Neuronal stem cell (in vitro differentiated cells): ENCODE data around the gene ROBO3.

ENCODE experiments used
- DNase-seq: peaks from one replicate; pipeline ENCODE4 v3.0.0-alpha.2; 2013; ENCODE audit warnings: low spot score
- H2AFZ ChIP-seq: one replicate; pipeline ENCODE4 v1.6.1; 2013; ENCODE audit warnings: mild to moderate bottlenecking, low read length, inconsistent platforms
- H2AK5ac ChIP-seq: 2 replicates; pipeline ENCODE4 v1.6.1; 2013; ENCODE audit warnings: low read depth, mild to moderate bottlenecking, inconsistent platforms, low read length, moderate library complexity, mixed read lengths
- H2BK120ac ChIP-seq: 2 replicates; pipeline ENCODE4 v1.6.1; 2013; ENCODE audit warnings: low read depth, mild to moderate bottlenecking, inconsistent platforms, low read length, moderate library complexity, mixed read lengths
- H2BK12ac ChIP-seq: one replicate; pipeline ENCODE4 v1.6.1; 2013; ENCODE audit warnings: low read length, inconsistent platforms
- H2BK15ac ChIP-seq: 2 replicates; pipeline ENCODE4 v1.6.1; 2013; ENCODE audit warnings: mild to moderate bottlenecking, low read length, inconsistent platforms, mixed read lengths
- H2BK5ac ChIP-seq: one replicate; pipeline ENCODE4 v1.6.1; 2013; ENCODE audit warnings: inconsistent platforms, mild to moderate bottlenecking, low read length, moderate library complexity
- H3K14ac ChIP-seq: one replicate; pipeline ENCODE4 v1.6.1; 2013; ENCODE audit warnings: low read length, inconsistent platforms
- H3K18ac ChIP-seq: 2 replicates; pipeline ENCODE4 v1.6.1; 2013; ENCODE audit warnings: low read length, inconsistent platforms
- H3K23ac ChIP-seq: 2 replicates; pipeline ENCODE4 v1.6.1; 2013; ENCODE audit warnings: low read depth, mild to moderate bottlenecking, mixed read lengths, low read length, inconsistent platforms; ENCODE audit not compliant: poor library complexity
- H3K27ac ChIP-seq: replicated peaks from 3 replicates; pipeline ENCODE4 v1.5.1; 2013; ENCODE audit warnings: low read length, inconsistent platforms
- H3K27me3 ChIP-seq, 3 experiments: 2 replicates each; pipeline ENCODE4 v1.6.1; 2013; ENCODE audit warnings: low read length in 3 of 3, mild to moderate bottlenecking in 2 of 3, inconsistent platforms in 1 of 3, low read depth in 1 of 3, mixed read lengths in 1 of 3, moderate library complexity in 1 of 3; ENCODE audit not compliant: control insufficient read depth in 3 of 3, insufficient read depth in 3 of 3
- H3K36me3 ChIP-seq, 2 donors: replicated peaks in 1 of 2; 2 replicates each; pipeline ENCODE4 v1.6.1; 2013; ENCODE audit warnings: low read length in 2 of 2; ENCODE audit not compliant: control insufficient read depth in 2 of 2, insufficient read depth in 2 of 2
- H3K4ac ChIP-seq: 2 replicates; pipeline ENCODE4 v1.6.1; 2013; ENCODE audit warnings: inconsistent platforms, mild to moderate bottlenecking, low read length, moderate library complexity
- H3K4me1 ChIP-seq, 2 donors: 1 replicate in 1 of 2; 2 replicates in 1 of 2; pipeline ENCODE4 v1.6.1; 2013; ENCODE audit warnings: low read length in 2 of 2, low read depth in 1 of 2; ENCODE audit not compliant: control insufficient read depth in 2 of 2, insufficient read depth in 1 of 2
- H3K4me2 ChIP-seq: one replicate; pipeline ENCODE4 v1.6.1; 2013; ENCODE audit warnings: mild to moderate bottlenecking, low read length, inconsistent platforms; ENCODE audit not compliant: insufficient read depth, poor library complexity, severe bottlenecking
- H3K4me3 ChIP-seq, 2 donors: 2 replicates each; pipeline ENCODE4 v1.5.1; 2013; ENCODE audit warnings: low read length in 2 of 2, mild to moderate bottlenecking in 2 of 2, inconsistent platforms in 1 of 2, moderate library complexity in 1 of 2
- H3K79me1 ChIP-seq: one replicate; pipeline ENCODE4 v1.6.1; 2013; ENCODE audit warnings: low read depth, mild to moderate bottlenecking, inconsistent platforms, low read length, moderate library complexity
- H3K9ac ChIP-seq: one replicate; pipeline ENCODE4 v1.6.1; 2013; ENCODE audit warnings: mild to moderate bottlenecking, low read depth, low read length, inconsistent platforms; ENCODE audit not compliant: poor library complexity
- H3K9me3 ChIP-seq, 2 donors: replicated peaks in 1 of 2; 2 replicates each; pipeline versions ENCODE3 to v1.6.1; 2013; ENCODE audit warnings: low read length in 2 of 2, mild to moderate bottlenecking in 2 of 2, inconsistent platforms in 1 of 2, low read depth in 1 of 2, mixed read lengths in 1 of 2, moderate library complexity in 1 of 2; ENCODE audit not compliant: control insufficient read depth in 2 of 2, insufficient read depth in 1 of 2
- H4K8ac ChIP-seq: one replicate; pipeline ENCODE4 v1.6.1; 2013; ENCODE audit warnings: low read depth, mild to moderate bottlenecking, inconsistent platforms, low read length, moderate library complexity
- H4K91ac ChIP-seq: one replicate; pipeline ENCODE4 v1.6.1; 2013; ENCODE audit warnings: low read length, low read depth, mild to moderate bottlenecking, inconsistent platforms; ENCODE audit not compliant: poor library complexity
- WGBS, 2 donors: extraction: QIAGEN DNeasy Blood & Tissue Kit; methylation state at CpG; one replicate each; pipeline ENCODE4 v1.1.7; 2013; ENCODE audit warnings: missing lambda C conversion rate in 2 of 2, mixed read lengths in 1 of 2; ENCODE audit not compliant: insufficient read length in 2 of 2, insufficient replicate concordance in 1 of 2; ENCODE audit errors: extremely low coverage in 2 of 2; 5-methylcytosine and 5-hydroxymethylcytosine counted together

The ROBO3 gene

GRCh38 chr11:124898263-124898680, 33.0 kb downstream of the ROBO3 start:
- no peak overlapping the region for H3K27ac ChIP-seq
- no peak overlapping the region for H4K91ac ChIP-seq
- no peaks in the 10 kb centered on the region for H3K9me3 ChIP-seq
- H3K79me1 ChIP-seq, result no peaks in the 10 kb centered on the region
- peaks cover 3 to 8% of the 10 kb centered on the region in 2 donors for H3K4me1 ChIP-seq
- H2AFZ ChIP-seq, result peak overlapping the region; percentile 92
- H3K18ac ChIP-seq, result no peak overlapping the region
- H3K27me3 ChIP-seq, result peaks cover 0 to 34% (median 0%) of the 10 kb centered on the region in 3 experiments
- DNase-seq, result no peak
- no peak overlapping the region for H4K8ac ChIP-seq
- no peak overlapping the region for H2BK15ac ChIP-seq
- no peak overlapping the region for H3K14ac ChIP-seq
- no CpG with 5 or more reads among the region's 3 CpGs for WGBS, 2 donors
- H3K4me2 ChIP-seq, result no peak overlapping the region
- H3K36me3 ChIP-seq, result no peaks in the 10 kb centered on the region
- H2BK120ac ChIP-seq, result no peak overlapping the region
- H2BK5ac ChIP-seq, result no peak overlapping the region
- H2AK5ac ChIP-seq, result no peak overlapping the region
- no peak overlapping the region for H3K4me3 ChIP-seq
- no peak overlapping the region for H3K4ac ChIP-seq
- H3K23ac ChIP-seq, result no peak overlapping the region
- no peak overlapping the region for H2BK12ac ChIP-seq
- H3K9ac ChIP-seq, result no peak overlapping the region

GRCh38 chr11:124898711-124899110, 33.5 kb downstream of the ROBO3 start:
- Histone ChIP-seq H3K27me3 (peaks cover 0 to 30% (median 0%) of the 10 kb centered on the region in 3 experiments), H2BK5ac (no peak overlapping the region), H3K9ac (no peak overlapping the region), H3K14ac (no peak overlapping the region), H2BK12ac (no peak overlapping the region), H3K27ac (no peak overlapping the region), H3K36me3 (no peaks in the 10 kb centered on the region), H3K18ac (no peak overlapping the region), H3K4me2 (no peak overlapping the region), H3K23ac (no peak overlapping the region), H2AK5ac (no peak overlapping the region), H3K4me3 (no peak overlapping the region), H3K79me1 (no peaks in the 10 kb centered on the region), H3K4me1 (peaks cover 3 to 8% of the 10 kb centered on the region in 2 donors), H2BK120ac (no peak overlapping the region), H3K4ac (no peak overlapping the region), H3K9me3 (no peaks in the 10 kb centered on the region), H2AFZ (peak overlapping the region; percentile 92), H4K91ac (no peak overlapping the region), H4K8ac (no peak overlapping the region), H2BK15ac (no peak overlapping the region)
- no peak for DNase-seq
- WGBS, 2 donors, result no CpG with 5 or more reads among the region's 5 CpGs

- H4K91ac ChIP-seq, result no peak overlapping the region
- H2BK15ac ChIP-seq, result no peak overlapping the region
- H3K9me3 ChIP-seq, result no peaks in the 10 kb centered on the region
- no peak overlapping the region for H3K9ac ChIP-seq
- peak overlapping the region; percentile 18 for H3K18ac ChIP-seq
- H2BK12ac ChIP-seq, result no peak overlapping the region
- peaks cover 0 to 22% (median 0%) of the 10 kb centered on the region in 3 experiments for H3K27me3 ChIP-seq
- no peak overlapping the region for H4K8ac ChIP-seq
- H3K79me1 ChIP-seq, result no peaks in the 10 kb centered on the region
- H3K4me3 ChIP-seq, result no peak overlapping the region
- H2BK5ac ChIP-seq, result no peak overlapping the region
- peaks cover 3 to 8% of the 10 kb centered on the region in 2 donors for H3K4me1 ChIP-seq
- H2AFZ ChIP-seq, result peak overlapping the region; percentile 92
- no peak overlapping the region for H3K14ac ChIP-seq
- H3K27ac ChIP-seq, result no peak overlapping the region
- H2BK120ac ChIP-seq, result no peak overlapping the region
- no CpG with 5 or more reads among the region's 6 CpGs for WGBS, 2 donors
- H3K36me3 ChIP-seq, result no peaks in the 10 kb centered on the region
- no peak overlapping the region for H3K4ac ChIP-seq
- H3K4me2 ChIP-seq, result no peak overlapping the region
- DNase-seq, result no peak
- no peak overlapping the region for H2AK5ac ChIP-seq
- H3K23ac ChIP-seq, result no peak overlapping the region
Observed at GRCh38 chr11:124899383-124900145, 34.3 kb downstream of the ROBO3 start.

GRCh38 chr11:124900464-124900863, 35.2 kb downstream of the ROBO3 start:
- no CpG with 5 or more reads among the region's 5 CpGs for WGBS, 2 donors
- Histone ChIP-seq H2BK120ac (no peak overlapping the region), H3K79me1 (no peaks in the 10 kb centered on the region), H3K4ac (no peak overlapping the region), H3K23ac (no peak overlapping the region), H3K9ac (no peak overlapping the region), H3K27ac (no peak overlapping the region), H2BK12ac (no peak overlapping the region), H3K4me3 (no peak overlapping the region), H4K8ac (no peak overlapping the region), H4K91ac (no peak overlapping the region), H2AK5ac (no peak overlapping the region), H3K27me3 (peaks cover 0 to 19% (median 0%) of the 10 kb centered on the region in 3 experiments), H2BK15ac (no peak overlapping the region), H3K4me1 (peaks cover 3 to 8% of the 10 kb centered on the region in 2 donors), H3K18ac (no peak overlapping the region), H3K9me3 (no peaks in the 10 kb centered on the region), H3K36me3 (no peaks in the 10 kb centered on the region), H2BK5ac (no peak overlapping the region), H3K14ac (no peak overlapping the region), H2AFZ (no peak overlapping the region), H3K4me2 (no peak overlapping the region)
- DNase-seq, result no peak
